HEK293 (cell line): ENCODE data around the gene EIF4EBP2.

ENCODE experiments used
- CTCF ChIA-PET: fragments of 350-600 bp; formaldehyde crosslinking; extraction: SDS; loops from one replicate; lab custom pipeline; 2021; ENCODE audit warnings: antibody characterized with exemption; lab: Yijun Ruan, JAX
- POLR2A ChIA-PET: fragments of 300-600 bp; formaldehyde crosslinking; extraction: SDS; loops from one replicate; lab custom pipeline; 2020; ENCODE audit warnings: antibody characterized with exemption, inconsistent platforms; lab: Yijun Ruan, JAX
- H3K27ac ChIP-seq: fragments of 200-500 bp; sonication (Bioruptor generic); 2 replicates; pipeline ENCODE4 v1.5.1; 2014; ENCODE audit warnings: low read depth, low read length, control low read depth, inconsistent platforms; ENCODE audit errors: extremely low read depth
- H3K36me3 ChIP-seq, 2 experiments: fragments of 200-500 bp in 1 of 2; sonication (Bioruptor generic) in 1 of 2; 1 replicate in 1 of 2; 2 replicates in 1 of 2; pipeline ENCODE4 v1.5.1; 2014 to 2017; ENCODE audit warnings: inconsistent platforms in 2 of 2, low read length in 2 of 2; ENCODE audit not compliant: control insufficient read depth in 2 of 2, insufficient read depth in 1 of 2
- H3K4me1 ChIP-seq: fragments of 200-500 bp; sonication (Bioruptor generic); 2 replicates; pipeline ENCODE4 v1.5.1; 2014; ENCODE audit warnings: mild to moderate bottlenecking, low read length, inconsistent platforms; ENCODE audit not compliant: control insufficient read depth, insufficient read depth
- H3K4me3 ChIP-seq: 2 replicates; pipeline ENCODE4 v1.5.1; 2011; ENCODE audit warnings: low read depth, mild to moderate bottlenecking, control low read depth, low read length, moderate library complexity
- H3K9me3 ChIP-seq: fragments of 200-500 bp; sonication (Bioruptor generic); 2 replicates; pipeline ENCODE4 v1.5.1; 2014; ENCODE audit warnings: low read depth, low read length, inconsistent platforms; ENCODE audit not compliant: control insufficient read depth, insufficient read depth
- MYNN ChIP-seq: fragments of 450-650 bp; formaldehyde crosslinking; IDR thresholded peaks from 2 replicates; pipeline ENCODE4 v1.5.1; 2016; ENCODE audit warnings: missing biosample characterization, missing genetic modification characterization, borderline replicate concordance
- SCRT1 ChIP-seq: fragments of 450-650 bp; formaldehyde crosslinking; IDR thresholded peaks from 2 replicates; pipeline ENCODE4 v1.5.1; 2016; ENCODE audit warnings: missing biosample characterization, missing genetic modification characterization, borderline replicate concordance
- SP3 ChIP-seq: fragments of 450-650 bp; formaldehyde crosslinking; IDR thresholded peaks from 2 replicates; pipeline ENCODE4 v1.5.1; 2016; ENCODE audit warnings: missing biosample characterization, missing genetic modification characterization
- SP7 ChIP-seq: fragments of 450-650 bp; formaldehyde crosslinking; IDR thresholded peaks from 2 replicates; pipeline ENCODE4 v1.5.1; 2016; ENCODE audit warnings: missing biosample characterization, missing genetic modification characterization
- ZNF114 ChIP-seq: fragments of 450-650 bp; formaldehyde crosslinking; IDR thresholded peaks from 2 replicates; pipeline ENCODE4 v1.5.0; 2017; ENCODE audit warnings: missing biosample characterization, missing genetic modification characterization
- ZNF132 ChIP-seq: fragments of 450-650 bp; formaldehyde crosslinking; IDR thresholded peaks from 2 replicates; pipeline ENCODE4 v1.5.1; 2017; ENCODE audit warnings: missing biosample characterization, missing genetic modification characterization, borderline replicate concordance
- ZNF169 ChIP-seq: fragments of 450-650 bp; formaldehyde crosslinking; IDR thresholded peaks from 2 replicates; pipeline ENCODE4 v1.5.1; 2016; ENCODE audit warnings: missing biosample characterization, missing genetic modification characterization
- ZNF19 ChIP-seq: fragments of 450-650 bp; formaldehyde crosslinking; IDR thresholded peaks from 2 replicates; pipeline ENCODE4; 2016; ENCODE audit warnings: missing biosample characterization, missing genetic modification characterization, low read depth
- ZNF214 ChIP-seq: fragments of 450-650 bp; formaldehyde crosslinking; IDR thresholded peaks from 2 replicates; pipeline ENCODE4 v1.5.1; 2017; ENCODE audit warnings: missing biosample characterization, mild to moderate bottlenecking, missing genetic modification characterization, borderline replicate concordance
- ZNF292 ChIP-seq: fragments of 450-650 bp; formaldehyde crosslinking; IDR thresholded peaks from 2 replicates; pipeline ENCODE4 v1.5.1; 2016; ENCODE audit warnings: low read depth, missing biosample characterization, missing genetic modification characterization, borderline replicate concordance
- ZNF302 ChIP-seq: fragments of 450-650 bp; formaldehyde crosslinking; IDR thresholded peaks from 2 replicates; pipeline ENCODE4 v1.5.1; 2016; ENCODE audit warnings: missing biosample characterization, missing genetic modification characterization, low read depth
- ZNF391 ChIP-seq: fragments of 450-650 bp; formaldehyde crosslinking; IDR thresholded peaks from 2 replicates; pipeline ENCODE4 v1.5.1; 2016; ENCODE audit warnings: low read depth, missing biosample characterization, missing genetic modification characterization, borderline replicate concordance
- ZNF449 ChIP-seq: fragments of 450-650 bp; formaldehyde crosslinking; IDR thresholded peaks from 2 replicates; pipeline ENCODE4 v1.5.1; 2017; ENCODE audit warnings: missing biosample characterization, mild to moderate bottlenecking, missing genetic modification characterization, moderate library complexity
- ZNF473 ChIP-seq: fragments of 450-650 bp; formaldehyde crosslinking; IDR thresholded peaks from 2 replicates; pipeline ENCODE4 v1.5.1; 2017; ENCODE audit warnings: missing biosample characterization, missing genetic modification characterization
- ZNF544 ChIP-seq: fragments of 450-650 bp; formaldehyde crosslinking; IDR thresholded peaks from 2 replicates; pipeline ENCODE4 v1.5.0; 2017; ENCODE audit warnings: missing biosample characterization, missing genetic modification characterization
- ZNF549 ChIP-seq: fragments of 450-650 bp; IDR thresholded peaks from 2 replicates; pipeline ENCODE4 v1.5.1; 2018; ENCODE audit warnings: missing biosample characterization, missing genetic modification characterization, mild to moderate bottlenecking, inconsistent platforms, moderate library complexity
- ZNF555 ChIP-seq: fragments of 450-650 bp; formaldehyde crosslinking; conservative IDR thresholded peaks from 2 replicates; pipeline ENCODE4 v1.5.1; 2017; ENCODE audit warnings: missing biosample characterization, mild to moderate bottlenecking, missing genetic modification characterization, inconsistent platforms
- ZNF560 ChIP-seq: fragments of 450-650 bp; formaldehyde crosslinking; IDR thresholded peaks from 2 replicates; pipeline ENCODE4 v1.5.1; 2017; ENCODE audit warnings: missing biosample characterization, missing genetic modification characterization, borderline replicate concordance
- ZNF561 ChIP-seq: fragments of 450-650 bp; IDR thresholded peaks from 2 replicates; pipeline ENCODE4 v1.5.1; 2018; ENCODE audit warnings: missing biosample characterization, missing genetic modification characterization, borderline replicate concordance
- ZNF596 ChIP-seq: fragments of 450-650 bp; IDR thresholded peaks from 2 replicates; pipeline ENCODE4 v1.5.0; 2018; ENCODE audit warnings: missing biosample characterization, mild to moderate bottlenecking, missing genetic modification characterization, moderate library complexity
- ZNF621 ChIP-seq: fragments of 450-650 bp; formaldehyde crosslinking; IDR thresholded peaks from 2 replicates; pipeline ENCODE4 v1.5.1; 2017; ENCODE audit warnings: missing biosample characterization, missing genetic modification characterization
- ZNF677 ChIP-seq: fragments of 450-650 bp; IDR thresholded peaks from 2 replicates; pipeline ENCODE4 v1.5.0; 2018; ENCODE audit warnings: missing biosample characterization, mild to moderate bottlenecking, missing genetic modification characterization, moderate library complexity
- ZNF704 ChIP-seq: fragments of 450-650 bp; formaldehyde crosslinking; IDR thresholded peaks from 2 replicates; pipeline ENCODE4 v1.5.1; 2016; ENCODE audit warnings: missing biosample characterization, missing genetic modification characterization
- TF ChIP-seq, protein P1 (sequence below): fragments of 450-650 bp; formaldehyde crosslinking; IDR thresholded peaks from 2 replicates; pipeline ENCODE4 v1.5.1; 2016; ENCODE audit warnings: missing biosample characterization, missing genetic modification characterization
- TF ChIP-seq, protein P2 (sequence below): fragments of 450-650 bp; formaldehyde crosslinking; IDR thresholded peaks from 2 replicates; pipeline ENCODE4 v1.5.1; 2016; ENCODE audit warnings: missing biosample characterization, missing genetic modification characterization
- TF ChIP-seq, protein P3 (sequence below): fragments of 450-650 bp; formaldehyde crosslinking; IDR thresholded peaks from 2 replicates; pipeline ENCODE4 v1.5.1; 2016; ENCODE audit warnings: missing biosample characterization, missing genetic modification characterization

Gene EIF4EBP2

DNA sequence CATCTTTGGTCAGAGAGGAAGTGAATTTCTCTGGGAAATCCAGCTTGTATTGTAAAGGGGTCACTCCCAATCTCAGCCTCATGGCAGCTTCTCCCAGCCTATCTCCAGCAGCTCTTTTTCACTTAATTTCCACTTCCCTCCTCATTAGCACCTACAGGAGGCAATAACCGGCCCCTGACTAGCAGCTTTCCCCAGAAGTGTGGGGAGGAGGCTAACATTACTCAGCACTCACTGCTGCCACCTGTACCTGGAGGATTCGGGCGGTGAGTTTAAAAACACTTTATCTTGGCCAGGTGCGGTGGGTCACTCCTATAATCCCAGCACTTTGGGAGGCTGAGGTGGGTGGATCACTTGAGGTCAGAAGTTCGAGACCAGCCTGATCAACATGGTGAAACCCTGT is 33.8 kb downstream of the EIF4EBP2 start:
- Histone ChIP-seq H3K36me3 (no peaks in the 10 kb centered on the region), H3K27ac (no peak overlapping the region), H3K4me3 (no peak overlapping the region)
- POLR2A ChIA-PET = no interaction called here
- TF ChIP-seq SP3 (tag by site-specific recombination) (no peak), ZNF677 (tag by site-specific recombination) (no peak), ZNF302 (no peak), SCRT1 (tag by site-specific recombination) (no peak), ZNF391 (tag by site-specific recombination) (no peak), ZNF621 (tag by site-specific recombination) (no peak), ZNF114 (tag by site-specific recombination) (no peak)
- TF ChIP-seq, protein P1, sequence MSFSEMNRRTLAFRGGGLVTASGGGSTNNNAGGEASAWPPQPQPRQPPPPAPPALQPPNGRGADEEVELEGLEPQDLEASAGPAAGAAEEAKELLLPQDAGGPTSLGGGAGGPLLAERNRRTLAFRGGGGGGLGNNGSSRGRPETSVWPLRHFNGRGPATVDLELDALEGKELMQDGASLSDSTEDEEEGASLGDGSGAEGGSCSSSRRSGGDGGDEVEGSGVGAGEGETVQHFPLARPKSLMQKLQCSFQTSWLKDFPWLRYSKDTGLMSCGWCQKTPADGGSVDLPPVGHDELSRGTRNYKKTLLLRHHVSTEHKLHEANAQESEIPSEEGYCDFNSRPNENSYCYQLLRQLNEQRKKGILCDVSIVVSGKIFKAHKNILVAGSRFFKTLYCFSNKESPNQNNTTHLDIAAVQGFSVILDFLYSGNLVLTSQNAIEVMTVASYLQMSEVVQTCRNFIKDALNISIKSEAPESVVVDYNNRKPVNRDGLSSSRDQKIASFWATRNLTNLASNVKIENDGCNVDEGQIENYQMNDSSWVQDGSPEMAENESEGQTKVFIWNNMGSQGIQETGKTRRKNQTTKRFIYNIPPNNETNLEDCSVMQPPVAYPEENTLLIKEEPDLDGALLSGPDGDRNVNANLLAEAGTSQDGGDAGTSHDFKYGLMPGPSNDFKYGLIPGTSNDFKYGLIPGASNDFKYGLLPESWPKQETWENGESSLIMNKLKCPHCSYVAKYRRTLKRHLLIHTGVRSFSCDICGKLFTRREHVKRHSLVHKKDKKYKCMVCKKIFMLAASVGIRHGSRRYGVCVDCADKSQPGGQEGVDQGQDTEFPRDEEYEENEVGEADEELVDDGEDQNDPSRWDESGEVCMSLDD (tag by site-specific recombination) = no peak
- TF ChIP-seq, protein P2, sequence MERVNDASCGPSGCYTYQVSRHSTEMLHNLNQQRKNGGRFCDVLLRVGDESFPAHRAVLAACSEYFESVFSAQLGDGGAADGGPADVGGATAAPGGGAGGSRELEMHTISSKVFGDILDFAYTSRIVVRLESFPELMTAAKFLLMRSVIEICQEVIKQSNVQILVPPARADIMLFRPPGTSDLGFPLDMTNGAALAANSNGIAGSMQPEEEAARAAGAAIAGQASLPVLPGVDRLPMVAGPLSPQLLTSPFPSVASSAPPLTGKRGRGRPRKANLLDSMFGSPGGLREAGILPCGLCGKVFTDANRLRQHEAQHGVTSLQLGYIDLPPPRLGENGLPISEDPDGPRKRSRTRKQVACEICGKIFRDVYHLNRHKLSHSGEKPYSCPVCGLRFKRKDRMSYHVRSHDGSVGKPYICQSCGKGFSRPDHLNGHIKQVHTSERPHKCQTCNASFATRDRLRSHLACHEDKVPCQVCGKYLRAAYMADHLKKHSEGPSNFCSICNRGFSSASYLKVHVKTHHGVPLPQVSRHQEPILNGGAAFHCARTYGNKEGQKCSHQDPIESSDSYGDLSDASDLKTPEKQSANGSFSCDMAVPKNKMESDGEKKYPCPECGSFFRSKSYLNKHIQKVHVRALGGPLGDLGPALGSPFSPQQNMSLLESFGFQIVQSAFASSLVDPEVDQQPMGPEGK = no peak
- TF ChIP-seq, protein P3, sequence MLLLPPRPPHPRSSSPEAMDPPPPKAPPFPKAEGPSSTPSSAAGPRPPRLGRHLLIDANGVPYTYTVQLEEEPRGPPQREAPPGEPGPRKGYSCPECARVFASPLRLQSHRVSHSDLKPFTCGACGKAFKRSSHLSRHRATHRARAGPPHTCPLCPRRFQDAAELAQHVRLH = no peak
- TF ChIP-seq, all 188 proteins: peak for 0
- Histone ChIP-seq H3K9me3 (no peaks in the 10 kb centered on the region), H3K4me1 (no peaks in the 10 kb centered on the region)
- CTCF ChIA-PET = no interaction called here

DNA sequence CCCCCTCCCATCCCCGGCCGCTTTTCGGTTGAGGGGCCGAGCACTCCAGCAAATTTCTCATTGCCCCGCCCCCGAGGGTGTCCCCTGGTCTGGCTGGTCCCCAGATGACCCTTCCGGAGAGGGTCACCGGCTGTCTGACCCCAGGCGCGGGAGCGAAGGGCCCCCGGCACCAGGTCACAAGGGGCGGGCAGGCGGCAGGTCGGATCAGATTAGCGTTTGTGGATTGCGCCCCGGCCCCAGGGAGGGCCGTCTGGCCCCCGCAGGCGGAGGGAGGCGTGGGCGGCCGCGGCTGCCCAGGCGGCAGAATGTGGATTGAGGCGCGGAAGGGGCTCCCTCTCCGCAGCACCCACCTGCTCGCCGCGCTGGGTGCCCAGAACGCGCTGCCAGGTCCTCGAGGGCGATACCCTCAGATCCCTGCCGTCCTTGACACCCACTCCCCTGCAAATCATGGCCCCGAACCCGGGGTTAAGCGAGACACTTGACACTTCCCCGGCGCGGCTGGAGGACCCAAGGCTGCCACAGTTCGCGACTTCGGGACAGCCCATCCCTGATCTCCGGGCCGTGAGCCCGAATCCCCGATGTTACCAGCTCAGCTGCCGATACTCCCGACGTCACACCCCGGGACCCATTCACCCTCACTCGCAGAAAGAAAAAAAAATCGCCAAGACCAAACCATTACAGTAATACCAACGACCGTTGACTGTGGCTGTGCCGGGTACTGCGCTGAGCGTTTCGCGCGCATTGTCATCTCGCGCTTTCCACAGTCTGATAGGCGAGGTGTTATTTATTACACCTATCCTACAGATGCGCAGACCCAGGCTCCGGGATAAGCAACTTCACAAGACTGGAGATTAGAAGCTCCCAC is 36.6 kb downstream of the EIF4EBP2 start:
- Histone ChIP-seq H3K4me1 (no peaks in the 10 kb centered on the region), H3K4me3 (no peak overlapping the region), H3K9me3 (no peaks in the 10 kb centered on the region), H3K27ac (no peak overlapping the region), H3K36me3 (no peaks in the 10 kb centered on the region)
- POLR2A ChIA-PET = no interaction called here
- TF ChIP-seq ZNF449 = no peak
- TF ChIP-seq ZNF169 = no peak
- TF ChIP-seq ZNF19 = no peak
- no peak for TF ChIP-seq ZNF596 (tag by site-specific recombination)
- TF ChIP-seq ZNF473 (tag by site-specific recombination) = no peak
- no peak for TF ChIP-seq ZNF132 (tag by site-specific recombination)
- no peak for TF ChIP-seq ZNF302
- TF ChIP-seq ZNF292 (tag by site-specific recombination) = no peak
- no peak for TF ChIP-seq MYNN (tag by site-specific recombination)
- TF ChIP-seq ZNF549 = no peak
- TF ChIP-seq ZNF544 (tag by site-specific recombination) = no peak
- no peak for TF ChIP-seq ZNF560
- no peak for TF ChIP-seq ZNF555 (tag by site-specific recombination)
- TF ChIP-seq ZNF561 (tag by site-specific recombination) = no peak
- TF ChIP-seq ZNF114 (tag by site-specific recombination) = no peak
- TF ChIP-seq SP7 (tag by site-specific recombination) = no peak
- TF ChIP-seq ZNF704 (tag by site-specific recombination) = no peak
- TF ChIP-seq ZNF214 (tag by site-specific recombination) = no peak
- CTCF ChIA-PET = interaction anchor here (0.6 kb wide), 2 partner anchors 185 to 252 kb away, joined by 3 read pairs; no protein-coding TSS in a partner anchor
